ENCODE measurements around the gene ABHD2. TPM values are rescaled to one million over a fixed set of nuclear protein-coding genes. Genes with fewer than 3 reads are reported as not detected.

ABHD2 gene
- total RNA-seq, 1 experiment from 2014 or later: 15.6 TPM

- Histone ChIP-seq H4K5ac (ENCODE audit: insufficient read length, low read depth, low read length) (no peak overlapping the region), H3K23me2 (ENCODE audit: insufficient read length, low read depth, low read length, poor library complexity, severe bottlenecking) (no peaks in the 10 kb centered on the region), H4K8ac (replicated peaks; ENCODE audit: insufficient read length, low read depth, low read length) (no peak overlapping the region), H2BK5ac (ENCODE audit: insufficient read length, low read length) (no peak overlapping the region), H4K91ac (ENCODE audit: insufficient read length, low read depth, low read length) (no peak overlapping the region), H3K14ac (ENCODE audit: insufficient read depth, low read length) (no peak overlapping the region), H2AK5ac (ENCODE audit: insufficient read length, low read length) (no peak overlapping the region), H3K79me2 (ENCODE audit: insufficient read depth, low read length) (no peaks in the 10 kb centered on the region), H4K20me1 (ENCODE audit: control insufficient read depth, insufficient read depth, insufficient read length) (no peaks in the 10 kb centered on the region), H3K4me1 (ENCODE audit: insufficient read depth, low read length) (peaks cover under 1% of the 10 kb centered on the region), H3K27me3 (ENCODE audit: insufficient read depth, low read length) (no peaks in the 10 kb centered on the region), H2BK120ac (ENCODE audit: low read depth, low read length, poor library complexity, severe bottlenecking) (no peak overlapping the region), H3K23ac (ENCODE audit: insufficient read length, low read depth, low read length) (no peak overlapping the region), H3K56ac (ENCODE audit: insufficient read length, low read depth, low read length) (no peak overlapping the region), H3K9me3 (ENCODE audit: control insufficient read depth, low read depth, low read length) (no peaks in the 10 kb centered on the region), H2BK20ac (ENCODE audit: low read depth, low read length, poor library complexity, severe bottlenecking) (no peak overlapping the region), H3K79me1 (ENCODE audit: insufficient read depth, low read depth, low read length, poor library complexity, severe bottlenecking) (no peaks in the 10 kb centered on the region), H3T11ph (ENCODE audit: low read length) (no peak overlapping the region), H2BK15ac (ENCODE audit: low read depth, low read length) (no peak overlapping the region), H3K4ac (ENCODE audit: low read depth, low read length) (no peak overlapping the region), H2AFZ (ENCODE audit: low read length) (no peak overlapping the region), H3K9ac (ENCODE audit: extremely low read depth, insufficient read length, low read length) (no peak overlapping the region), H3K4me2 (ENCODE audit: insufficient read depth, insufficient read length, low read length) (no peak overlapping the region), H2BK12ac (ENCODE audit: insufficient read length, low read depth, low read length) (no peak overlapping the region), H3K18ac (ENCODE audit: insufficient read length, low read depth, low read length) (no peak overlapping the region), H3K27ac (ENCODE audit: insufficient read length, low read depth, low read length) (no peak overlapping the region)
- no peak for DNase-seq
- H3K27me3 Mint-ChIP-seq (ENCODE audit: low read depth): no peaks in the 10 kb centered on the region; the same call in 1 of the 2 replicates
- H3K4me3 Mint-ChIP-seq: no peak overlapping the region
- no peak for TF ChIP-seq CTCF (conservative IDR thresholded peaks at IDR 0.05)
- WGBS (ENCODE audit: extremely low coverage, insufficient read length, low lambda C conversion rate): no CpG with 5 or more reads among the region's 1 CpG
- no peaks in the 10 kb centered on the region; a peak in 1 of 5 replicates for H3K9me3 Mint-ChIP-seq
- no peak overlapping the region for H3K27ac Mint-ChIP-seq
- H3K36me3 Mint-ChIP-seq (ENCODE audit: insufficient read depth in 1 of 3, low read depth in 3 of 3): no peaks in the 10 kb centered on the region; a peak in 1 of 7 replicates
- peaks cover 23 to 24% of the 10 kb centered on the region in 2 experiments for H3K4me1 Mint-ChIP-seq
These were observed 6.4 kb upstream of the ABHD2 start for GRCh38 chr15:89081878-89082277.
